ENCODE data around the gene CEP72.
"Not testable (repeated sequence)": the region's sequence is repeated elsewhere in the genome, so short reads cannot be mapped to it uniquely, and the experiment has no call there.

The CEP72 gene

GRCh38 chr5:573206-573605 lies 38.9 kb upstream of the CEP72 start:
- no peak for TF ChIP-seq CTCF (IDR thresholded peaks at IDR 0.05; ENCODE audit: low read length, missing control alignments)
- no peak for DNase-seq (ENCODE audit: low read depth)
- no peak overlapping the region for H3K4me3 ChIP-seq (replicated peaks; ENCODE audit: low read depth, low read length)

GRCh38 chr5:573976-574375 lies 38.2 kb upstream of the CEP72 start:
- H3K4me3 ChIP-seq (replicated peaks; ENCODE audit: low read depth, low read length): no peak overlapping the region
- TF ChIP-seq CTCF (IDR thresholded peaks at IDR 0.05; ENCODE audit: low read length, missing control alignments): no peak
- DNase-seq (ENCODE audit: low read depth): no peak

GRCh38 chr5:574906-575305 lies 37.2 kb upstream of the CEP72 start:
- DNase-seq (ENCODE audit: low read depth): no peak
- TF ChIP-seq CTCF (IDR thresholded peaks at IDR 0.05; ENCODE audit: low read length, missing control alignments): no peak
- no peak overlapping the region for H3K4me3 ChIP-seq (replicated peaks; ENCODE audit: low read depth, low read length)

GRCh38 chr5:575636-576035 lies 36.5 kb upstream of the CEP72 start:
- no peak for DNase-seq (ENCODE audit: low read depth)
- no peak for TF ChIP-seq CTCF (IDR thresholded peaks at IDR 0.05; ENCODE audit: low read length, missing control alignments)
- H3K4me3 ChIP-seq (replicated peaks; ENCODE audit: low read depth, low read length): no peak overlapping the region

- DNase-seq (ENCODE audit: low read depth); H3K4me3 ChIP-seq (replicated peaks; ENCODE audit: low read depth, low read length): not testable (repeated sequence)
These were observed 34.9 kb upstream of the CEP72 start for GRCh38 chr5:577214-577613.

- TF ChIP-seq CTCF (IDR thresholded peaks at IDR 0.05; ENCODE audit: low read length, missing control alignments): no peak
- no peak overlapping the region for H3K4me3 ChIP-seq (replicated peaks; ENCODE audit: low read depth, low read length)
- DNase-seq (ENCODE audit: low read depth): no peak
These were observed 34.3 kb upstream of the CEP72 start for GRCh38 chr5:577800-578199.

GRCh38 chr5:579211-579610 lies 32.9 kb upstream of the CEP72 start:
- no peak for DNase-seq (ENCODE audit: low read depth)
- H3K4me3 ChIP-seq (replicated peaks; ENCODE audit: low read depth, low read length): no peak overlapping the region
- TF ChIP-seq CTCF (IDR thresholded peaks at IDR 0.05; ENCODE audit: low read length, missing control alignments): no peak
